Effector memory CD8-positive, alpha-beta T cell (primary cell): ENCODE data around the gene CCND1.
"Not testable (repeated sequence)": the region's sequence is repeated elsewhere in the genome, so short reads cannot be mapped to it uniquely, and the experiment has no call there.

ENCODE experiments used
- ATAC-seq: fragments of 150-1000 bp; cut with Tn5 transposase; replicated peaks from 2 replicates; pipeline ENCODE4 v1.10.0; 2021; ENCODE audit warnings: mild to moderate bottlenecking, moderate library complexity
- DNase-seq, 3 experiments: peaks; one replicate each; pipeline ENCODE4 v3.0.0; 2021
- H3K27ac Mint-ChIP-seq, 2 donors: one replicate each; pipeline ENCODE4 v1.8.0; 2022; ENCODE audit warnings: mild to moderate bottlenecking in 2 of 2, mixed read lengths in 2 of 2, moderate library complexity in 2 of 2
- H3K27me3 Mint-ChIP-seq, 2 donors: one replicate each; pipeline ENCODE4 v1.8.0; 2022; ENCODE audit warnings: mixed read lengths in 2 of 2
- H3K36me3 Mint-ChIP-seq: one replicate; pipeline ENCODE4 v1.8.0; 2022; ENCODE audit warnings: mild to moderate bottlenecking, moderate library complexity, mixed read lengths; ENCODE audit not compliant: insufficient read depth
- H3K4me1 Mint-ChIP-seq, 2 donors: one replicate each; pipeline ENCODE4 v1.8.0; 2022; ENCODE audit warnings: low read depth in 2 of 2, mixed read lengths in 2 of 2
- H3K4me3 Mint-ChIP-seq, 2 donors: one replicate each; pipeline ENCODE4 v1.8.0; 2022; ENCODE audit warnings: mild to moderate bottlenecking in 2 of 2, mixed read lengths in 2 of 2, moderate library complexity in 2 of 2
- H3K9me3 Mint-ChIP-seq, 2 donors: one replicate each; pipeline ENCODE4 v1.8.0; 2022; ENCODE audit warnings: mixed read lengths in 2 of 2

The CCND1 gene

DNA sequence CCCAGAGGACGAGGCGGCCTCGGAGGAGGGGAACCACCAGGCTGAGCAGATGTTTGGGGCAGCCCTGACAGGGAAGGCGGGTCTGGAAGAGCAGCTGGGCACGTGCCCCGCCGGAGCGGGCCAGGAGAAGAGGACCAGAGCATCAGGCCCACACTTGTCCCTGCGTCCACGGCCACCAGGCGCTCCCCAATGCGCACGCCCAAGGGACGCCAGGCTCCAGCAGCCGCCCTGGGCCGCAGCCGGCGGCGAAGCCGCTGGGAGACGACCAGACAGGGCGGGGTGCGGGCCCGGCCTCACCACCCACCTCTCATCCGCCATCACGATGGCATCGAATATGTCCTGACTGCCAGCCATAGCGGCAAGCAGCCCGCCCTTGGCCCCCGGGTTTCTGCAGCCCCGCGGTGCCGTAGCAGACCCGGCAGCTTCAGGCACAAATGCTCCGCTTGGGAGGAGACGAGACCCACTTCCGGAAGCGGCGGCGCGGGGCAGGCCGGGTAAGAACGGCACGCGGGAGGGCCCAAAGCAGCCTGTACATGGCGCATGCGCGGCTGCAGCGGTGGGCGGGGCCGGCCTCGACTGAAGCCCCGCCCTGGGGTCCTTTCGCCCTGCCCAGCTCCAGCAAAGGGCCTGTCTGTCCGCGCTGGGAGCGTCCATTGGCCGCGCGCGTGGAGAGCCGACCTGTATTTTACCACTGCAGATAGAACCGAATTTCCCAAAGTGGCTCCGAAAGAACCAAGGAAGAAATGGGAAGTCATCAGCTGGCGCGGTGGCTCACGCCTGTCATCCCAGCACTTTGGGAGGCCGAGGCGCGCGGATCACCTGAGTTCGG lies 34.1 kb downstream of the CCND1 start, which contains the start of gene LTO1:
Gene LTO1, minus strand, starts transcription at position 468 of the 829 bp plus-strand sequence. Its CDS starts 114 bp downstream, at position 354.
- Mint-ChIP-seq H3K4me3 (peak within 1 kb of the TSS; percentile 89 to 98), H3K4me1 (peaks cover 23 to 31% of the 10 kb centered on the region in 2 donors), H3K9me3 (no peaks in the 10 kb centered on the region), H3K27me3 (no peaks in the 10 kb centered on the region), H3K36me3 (peaks cover 34% of the 10 kb centered on the region), H3K27ac (peak within 1 kb of the TSS; percentile 85 to 98)
- DNase-seq (peak; percentile 89 to 92 (median 90)), ATAC-seq (peak; percentile 92)

GRCh38 chr11:69677749-69678148 lies 36.8 kb downstream of the CCND1 start:
- Mint-ChIP-seq H3K4me3 (no peak overlapping the region), H3K36me3 (peaks cover 18% of the 10 kb centered on the region), H3K9me3 (no peaks in the 10 kb centered on the region), H3K4me1 (peaks cover 13 to 20% of the 10 kb centered on the region in 2 donors), H3K27me3 (no peaks in the 10 kb centered on the region), H3K27ac (no peak overlapping the region)
- DNase-seq (no peak), ATAC-seq (no peak)

GRCh38 chr11:69680688-69681087 lies 39.7 kb downstream of the CCND1 start:
- DNase-seq: no peak
- no peaks in the 10 kb centered on the region for H3K9me3 Mint-ChIP-seq
- H3K36me3 Mint-ChIP-seq: peaks cover 2% of the 10 kb centered on the region
- peaks cover 3 to 4% of the 10 kb centered on the region in 2 donors for H3K4me1 Mint-ChIP-seq
- no peak overlapping the region for H3K4me3 Mint-ChIP-seq
- ATAC-seq: no peak
- H3K27ac Mint-ChIP-seq: no peak overlapping the region
- peaks cover 0 to 3% of the 10 kb centered on the region in 2 donors for H3K27me3 Mint-ChIP-seq

- Mint-ChIP-seq H3K4me1 (peaks cover 4% of the 10 kb centered on the region in 2 donors), H3K9me3 (no peaks in the 10 kb centered on the region), H3K4me3 (no peak overlapping the region), H3K36me3 (no peaks in the 10 kb centered on the region), H3K27ac (no peak overlapping the region), H3K27me3 (peaks cover 0 to 8% of the 10 kb centered on the region in 2 donors)
- ATAC-seq (no peak), DNase-seq (no peak)
Observed at GRCh38 chr11:69682221-69682620, 41.3 kb downstream of the CCND1 start.

DNA sequence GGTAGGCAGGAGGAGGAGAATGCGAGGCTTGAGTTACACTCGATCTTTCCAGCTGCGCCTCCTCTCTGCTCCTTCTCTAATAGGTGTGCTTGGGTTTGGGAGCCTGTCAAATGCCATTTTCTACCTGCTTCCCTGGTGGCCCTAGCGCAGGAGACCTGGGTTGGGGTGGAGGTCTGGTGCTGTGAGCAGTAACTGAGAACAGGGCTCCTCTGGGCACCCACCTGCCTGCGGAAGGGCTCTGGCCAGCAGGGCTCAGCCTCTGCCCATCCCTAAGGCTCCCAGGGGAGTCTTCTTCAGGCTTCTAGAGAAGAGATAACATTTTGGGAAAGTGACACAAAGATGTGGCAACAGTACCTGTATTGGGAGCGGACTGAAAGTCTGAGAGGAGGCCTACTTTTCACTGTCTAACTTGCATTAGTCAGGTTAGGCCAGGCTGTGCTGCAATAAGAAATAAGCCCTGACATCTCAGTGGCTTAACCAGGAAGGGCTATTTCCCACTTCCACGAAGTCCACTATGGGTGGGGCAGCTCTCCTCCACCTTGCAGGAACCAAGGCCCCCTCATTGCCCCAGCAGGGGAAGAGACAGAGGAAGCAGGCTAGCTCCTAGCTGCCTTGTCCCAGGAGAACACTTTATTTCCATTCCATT lies 41.8 kb downstream of the CCND1 start:
- H3K27me3 Mint-ChIP-seq: peaks cover 0 to 8% of the 10 kb centered on the region in 2 donors
- H3K9me3 Mint-ChIP-seq: no peaks in the 10 kb centered on the region
- no peak overlapping the region for H3K4me3 Mint-ChIP-seq
- H3K27ac Mint-ChIP-seq: no peak overlapping the region
- no peaks in the 10 kb centered on the region for H3K36me3 Mint-ChIP-seq
- DNase-seq (no peak), ATAC-seq (no peak)
- H3K4me1 Mint-ChIP-seq: peaks cover 4% of the 10 kb centered on the region in 2 donors

DNA sequence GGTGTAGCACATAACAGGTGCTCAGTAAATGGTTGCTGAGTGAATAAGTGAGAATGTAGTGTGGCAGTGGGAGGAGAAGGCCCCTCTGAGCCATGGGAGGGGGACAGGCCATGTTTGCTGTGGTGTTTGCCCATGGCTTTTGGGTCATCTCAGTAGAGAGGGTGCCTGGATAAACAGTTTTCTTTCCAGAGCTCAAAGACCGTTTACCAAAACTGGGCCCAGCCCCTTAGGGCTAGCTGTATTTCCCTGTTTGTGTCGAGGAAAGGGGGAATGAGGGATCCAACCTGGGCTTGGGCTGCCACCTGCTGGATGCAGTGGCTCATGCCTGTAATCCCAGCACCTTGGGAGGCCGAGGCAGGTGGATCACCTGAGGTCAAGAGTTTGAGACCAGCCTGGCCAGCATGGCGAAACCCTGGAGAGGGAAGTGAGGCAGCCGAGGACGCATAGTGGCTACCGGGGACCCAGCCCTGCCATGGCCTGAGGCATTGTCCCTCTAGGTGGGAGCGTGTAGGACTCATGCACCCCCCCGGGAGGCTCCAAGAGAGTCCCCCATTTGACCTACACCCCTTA lies 42.9 kb downstream of the CCND1 start:
- Mint-ChIP-seq H3K4me1 (peaks cover 4% of the 10 kb centered on the region in 2 donors), H3K4me3 (no peak overlapping the region), H3K36me3 (no peaks in the 10 kb centered on the region), H3K27ac (no peak overlapping the region), H3K9me3 (no peaks in the 10 kb centered on the region), H3K27me3 (peaks cover 8 to 17% of the 10 kb centered on the region in 2 donors)
- no peak for DNase-seq
- ATAC-seq: no peak

DNA sequence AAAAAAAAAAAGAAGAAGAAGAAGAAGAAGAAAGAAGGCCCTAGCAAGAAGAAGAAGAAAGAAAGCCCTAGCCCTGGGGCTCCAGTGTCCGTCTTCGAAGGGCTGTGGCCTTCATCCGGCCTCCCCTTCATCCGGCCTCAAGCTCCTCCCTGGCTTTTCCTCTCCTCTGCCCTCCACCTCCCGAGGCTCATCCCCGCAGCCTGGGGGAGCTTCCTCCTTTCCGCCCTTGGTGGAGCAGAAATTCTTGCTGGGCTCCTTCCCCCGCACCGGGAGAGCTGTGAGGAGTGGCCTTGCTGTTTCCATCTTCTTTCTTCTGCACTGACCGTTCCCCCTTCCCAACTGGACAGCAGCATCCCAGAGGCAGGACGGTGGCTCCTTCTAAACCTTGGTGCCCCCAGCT lies 43.7 kb downstream of the CCND1 start:
- H3K4me1 Mint-ChIP-seq: peaks cover 4% of the 10 kb centered on the region in 2 donors
- no peaks in the 10 kb centered on the region for H3K9me3 Mint-ChIP-seq
- H3K4me3 Mint-ChIP-seq: no peak overlapping the region
- no peaks in the 10 kb centered on the region for H3K36me3 Mint-ChIP-seq
- no peak for DNase-seq
- peaks cover 16 to 21% of the 10 kb centered on the region in 2 donors for H3K27me3 Mint-ChIP-seq
- H3K27ac Mint-ChIP-seq: no peak overlapping the region
- no peak for ATAC-seq

DNA sequence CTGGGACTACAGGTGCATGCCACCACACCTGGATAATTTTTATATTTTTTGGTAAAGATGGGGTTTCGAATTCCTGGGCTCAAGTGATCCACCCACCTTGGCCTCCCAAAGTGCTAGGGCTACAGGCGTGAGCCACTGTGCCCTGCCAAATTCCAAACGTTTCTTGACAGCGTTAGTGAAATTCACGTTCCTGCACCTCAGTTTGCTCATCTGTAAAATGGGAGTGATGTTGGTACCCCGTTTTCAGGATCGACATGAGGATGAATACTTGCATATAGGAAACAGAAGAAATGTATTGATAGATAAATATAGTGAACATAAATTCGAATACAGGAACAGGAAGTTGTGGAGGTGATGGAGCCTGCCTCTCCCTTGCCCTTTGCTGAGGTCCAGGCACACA lies 44.4 kb downstream of the CCND1 start:
- Mint-ChIP-seq H3K4me1 (peaks cover 4% of the 10 kb centered on the region in 2 donors), H3K27me3 (peaks cover 23 to 26% of the 10 kb centered on the region in 2 donors)

GRCh38 chr11:69686452-69686851 lies 45.5 kb downstream of the CCND1 start:
- peaks cover 4% of the 10 kb centered on the region in 2 donors for H3K4me1 Mint-ChIP-seq
- H3K9me3 Mint-ChIP-seq: no peaks in the 10 kb centered on the region
- ATAC-seq (no peak), DNase-seq (no peak)
- H3K27me3 Mint-ChIP-seq: peaks cover 34 to 37% of the 10 kb centered on the region in 2 donors
- H3K4me3 Mint-ChIP-seq: peak overlapping the region; percentile 59 to 69
- H3K36me3 Mint-ChIP-seq: no peaks in the 10 kb centered on the region
- H3K27ac Mint-ChIP-seq: no peak overlapping the region

More for the DNA sequence above, 44.4 kb downstream of the CCND1 start:
- no peak for ATAC-seq
- Mint-ChIP-seq H3K4me3 (peak overlapping the region; percentile 59 to 69), H3K36me3 (no peaks in the 10 kb centered on the region), H3K27ac (no peak overlapping the region), H3K9me3 (no peaks in the 10 kb centered on the region)
- DNase-seq: no peak

GRCh38 chr11:69686856-69687255 lies 45.9 kb downstream of the CCND1 start:
- Mint-ChIP-seq H3K9me3 (no peaks in the 10 kb centered on the region), H3K27ac (no peak overlapping the region), H3K36me3 (no peaks in the 10 kb centered on the region), H3K4me3 (no peak overlapping the region), H3K4me1 (peaks cover 4% of the 10 kb centered on the region in 2 donors), H3K27me3 (peaks cover 39 to 41% of the 10 kb centered on the region in 2 donors)
- ATAC-seq (no peak), DNase-seq (no peak)

DNA sequence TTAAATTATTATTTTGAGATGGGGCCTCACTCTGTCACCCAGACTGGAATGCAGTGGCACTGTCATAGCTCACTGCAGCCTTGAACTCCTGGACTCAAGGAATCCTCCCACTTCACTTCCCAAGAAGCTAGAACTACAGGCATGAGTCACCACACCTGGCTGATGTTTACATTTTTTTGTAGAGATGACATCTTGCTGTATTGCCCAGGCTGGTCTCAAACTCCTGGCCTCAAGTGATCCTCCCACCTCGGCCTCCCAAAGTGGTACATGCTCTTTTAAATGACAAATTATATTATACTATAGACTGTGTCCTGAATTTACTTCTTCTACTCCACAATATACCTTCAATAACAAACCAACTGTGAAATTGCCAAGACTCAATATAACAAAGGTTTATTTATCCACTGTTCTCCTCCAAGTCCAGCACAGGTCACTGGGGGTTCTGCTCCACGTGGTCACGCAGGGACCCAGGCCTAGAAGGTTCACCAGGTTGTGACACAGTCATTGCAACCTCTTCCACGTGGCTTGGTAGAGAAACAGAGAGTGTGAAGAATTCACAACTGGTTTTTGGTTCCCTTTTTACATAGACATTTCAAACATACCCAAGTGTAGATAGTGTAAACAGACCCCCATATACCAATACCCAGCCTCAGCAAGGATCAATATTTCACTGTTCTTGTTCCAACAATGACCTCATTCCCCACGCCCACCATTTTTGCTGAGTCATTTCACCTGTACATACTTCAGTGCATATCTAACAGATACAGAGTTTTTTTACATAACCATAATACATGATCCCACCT lies 47.2 kb downstream of the CCND1 start:
- H3K9me3 Mint-ChIP-seq, H3K36me3 Mint-ChIP-seq, H3K4me1 Mint-ChIP-seq, H3K27ac Mint-ChIP-seq, H3K4me3 Mint-ChIP-seq, ATAC-seq, DNase-seq: not testable (repeated sequence)
- H3K27me3 Mint-ChIP-seq: peaks cover 52 to 54% of the 10 kb centered on the region in 2 donors

DNA sequence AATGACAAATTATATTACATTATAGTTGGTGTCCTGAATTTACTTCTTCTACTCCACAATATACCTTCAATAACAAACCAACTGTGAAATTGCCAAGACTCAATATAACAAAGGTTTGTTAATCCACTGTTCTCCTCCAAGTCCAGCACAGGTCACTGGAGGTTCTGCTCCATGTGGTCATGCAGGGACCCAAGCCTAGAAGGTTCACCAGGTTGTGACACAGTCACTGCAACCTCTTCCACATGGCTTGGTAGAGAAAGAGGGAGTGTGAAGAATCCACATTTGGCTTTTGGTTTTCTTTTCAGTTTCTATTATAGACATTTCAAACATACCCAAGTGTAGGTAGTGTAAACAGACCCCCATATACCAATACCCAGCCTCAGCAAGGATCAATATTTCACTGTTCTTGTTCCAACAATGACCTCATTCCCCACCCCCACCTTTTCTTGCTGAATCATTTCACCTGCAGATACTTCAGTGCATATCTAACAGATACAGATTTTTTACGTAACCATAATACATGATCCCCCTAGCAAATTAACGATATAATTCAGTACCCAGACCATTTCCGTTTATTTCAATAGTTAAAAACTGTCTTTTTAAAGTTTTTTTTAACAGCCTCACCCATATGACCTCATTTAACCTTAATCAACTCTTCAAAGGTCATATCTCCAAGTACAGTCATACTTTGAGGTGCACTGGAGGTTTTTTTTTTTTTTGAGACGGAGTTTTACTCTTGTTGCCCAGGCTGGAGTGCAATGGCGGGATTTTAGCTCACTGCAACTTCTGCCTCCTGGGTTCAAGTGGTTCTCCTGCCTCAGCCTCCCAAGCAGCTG lies 48.7 kb downstream of the CCND1 start:
- peaks cover 4% of the 10 kb centered on the region in 2 donors for H3K4me1 Mint-ChIP-seq
- H3K36me3 Mint-ChIP-seq: no peaks in the 10 kb centered on the region
- no peak for DNase-seq
- no peak overlapping the region for H3K4me3 Mint-ChIP-seq
- no peaks in the 10 kb centered on the region for H3K9me3 Mint-ChIP-seq
- H3K27me3 Mint-ChIP-seq: peaks cover 61 to 66% of the 10 kb centered on the region in 2 donors
- ATAC-seq: no peak
- H3K27ac Mint-ChIP-seq: no peak overlapping the region
